RWPE2 (cell line): ENCODE results near the gene ADGRG6.

Source experiments
- ATAC-seq: fragments of 200-7000 bp; cut with Tn5 transposase; 3 replicates; pipeline ENCODE4 v1.9.1; 2021; ENCODE audit warnings: low read depth
- DNase-seq: peaks from one replicate; pipeline ENCODE4 v3.0.0-alpha.2; 2020; ENCODE audit warnings: low spot score
- H3K27ac ChIP-seq: fragments of 450-650 bp; 2 replicates; pipeline ENCODE4 v1.5.1; 2017; ENCODE audit warnings: mild to moderate bottlenecking; ENCODE audit not compliant: poor library complexity, severe bottlenecking
- H3K27me3 ChIP-seq: fragments of 250-450 bp; sonication (Bioruptor Pico); 2 replicates; pipeline ENCODE4 v1.5.1; 2021; ENCODE audit warnings: mild to moderate bottlenecking, moderate library complexity; ENCODE audit not compliant: insufficient read depth, poor library complexity, severe bottlenecking
- H3K36me3 ChIP-seq: fragments of 250-450 bp; sonication (Bioruptor Pico); 2 replicates; pipeline ENCODE4 v1.5.1; 2020; ENCODE audit warnings: low read depth, mild to moderate bottlenecking, moderate library complexity
- H3K4me1 ChIP-seq: fragments of 250-450 bp; sonication (Bioruptor Pico); 2 replicates; pipeline ENCODE4 v1.5.1; 2021; ENCODE audit warnings: mild to moderate bottlenecking, moderate library complexity; ENCODE audit not compliant: insufficient read depth, poor library complexity, severe bottlenecking
- H3K4me3 ChIP-seq: fragments of 250-450 bp; sonication (Bioruptor Pico); 2 replicates; pipeline ENCODE4 v1.5.1; 2021; ENCODE audit warnings: mild to moderate bottlenecking, moderate library complexity; ENCODE audit not compliant: severe bottlenecking
- H3K9me3 ChIP-seq: fragments of 250-450 bp; sonication (Bioruptor Pico); 2 replicates; pipeline ENCODE4 v1.5.1; 2021; ENCODE audit warnings: mild to moderate bottlenecking, moderate library complexity; ENCODE audit not compliant: severe bottlenecking
- TF ChIP-seq, protein P1 (sequence below): fragments of 450-650 bp; IDR thresholded peaks from one replicate; pipeline ENCODE4 v1.5.1; 2017; ENCODE audit warnings: mild to moderate bottlenecking, moderate library complexity; ENCODE audit not compliant: poor library complexity, severe bottlenecking

The ADGRG6 gene

DNA sequence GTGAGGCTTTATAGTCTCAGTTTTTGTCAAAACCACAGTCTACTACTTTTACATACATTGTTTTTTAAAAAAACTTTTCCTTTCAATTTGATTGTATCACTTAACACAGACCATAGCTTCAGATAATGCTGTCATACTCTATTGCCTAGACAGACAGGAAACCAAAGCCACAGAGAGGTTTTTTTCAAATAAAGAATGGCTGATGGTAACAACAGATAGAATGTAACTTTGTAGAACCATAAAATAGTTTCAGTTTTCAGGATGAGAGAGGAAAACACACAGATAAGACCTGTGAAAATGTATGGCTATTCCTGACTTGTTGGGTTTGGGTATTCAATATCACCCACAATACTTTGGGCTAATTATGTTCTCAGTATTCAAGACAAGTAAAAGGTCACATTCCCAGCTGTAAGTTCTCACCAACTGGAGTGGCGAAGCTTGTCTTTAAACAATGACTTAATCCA, 94.0 kb downstream of the ADGRG6 start:
- Histone ChIP-seq H3K4me3 (no peak overlapping the region), H3K4me1 (no peaks in the 10 kb centered on the region), H3K36me3 (peaks cover 93% of the 10 kb centered on the region), H3K27ac (no peak overlapping the region), H3K27me3 (no peaks in the 10 kb centered on the region), H3K9me3 (no peaks in the 10 kb centered on the region)
- no peak for ATAC-seq
- no peak for DNase-seq
- TF ChIP-seq, protein P1, sequence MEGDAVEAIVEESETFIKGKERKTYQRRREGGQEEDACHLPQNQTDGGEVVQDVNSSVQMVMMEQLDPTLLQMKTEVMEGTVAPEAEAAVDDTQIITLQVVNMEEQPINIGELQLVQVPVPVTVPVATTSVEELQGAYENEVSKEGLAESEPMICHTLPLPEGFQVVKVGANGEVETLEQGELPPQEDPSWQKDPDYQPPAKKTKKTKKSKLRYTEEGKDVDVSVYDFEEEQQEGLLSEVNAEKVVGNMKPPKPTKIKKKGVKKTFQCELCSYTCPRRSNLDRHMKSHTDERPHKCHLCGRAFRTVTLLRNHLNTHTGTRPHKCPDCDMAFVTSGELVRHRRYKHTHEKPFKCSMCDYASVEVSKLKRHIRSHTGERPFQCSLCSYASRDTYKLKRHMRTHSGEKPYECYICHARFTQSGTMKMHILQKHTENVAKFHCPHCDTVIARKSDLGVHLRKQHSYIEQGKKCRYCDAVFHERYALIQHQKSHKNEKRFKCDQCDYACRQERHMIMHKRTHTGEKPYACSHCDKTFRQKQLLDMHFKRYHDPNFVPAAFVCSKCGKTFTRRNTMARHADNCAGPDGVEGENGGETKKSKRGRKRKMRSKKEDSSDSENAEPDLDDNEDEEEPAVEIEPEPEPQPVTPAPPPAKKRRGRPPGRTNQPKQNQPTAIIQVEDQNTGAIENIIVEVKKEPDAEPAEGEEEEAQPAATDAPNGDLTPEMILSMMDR: no peak

DNA sequence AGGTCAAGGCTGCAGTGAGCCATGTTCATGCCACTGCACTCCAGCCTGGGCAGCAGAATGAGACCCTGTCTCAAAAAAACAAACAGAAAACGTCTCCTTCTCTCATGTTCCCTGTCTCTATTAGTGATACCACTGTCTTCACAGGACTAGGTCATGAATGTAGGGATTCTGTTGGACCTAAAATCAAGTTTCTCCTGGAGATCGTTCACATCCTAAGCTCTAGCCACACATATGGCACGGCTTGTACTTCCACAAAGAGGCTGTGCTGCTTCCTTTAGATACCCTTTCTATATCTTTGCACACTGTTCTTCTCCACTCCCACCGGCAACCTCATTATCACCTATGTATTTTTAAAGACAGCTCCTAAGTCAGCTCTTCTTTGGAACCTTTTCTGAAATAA, 96.5 kb downstream of the ADGRG6 start:
- Histone ChIP-seq H3K4me1 (no peaks in the 10 kb centered on the region), H3K4me3 (no peak overlapping the region), H3K36me3 (peaks cover 95% of the 10 kb centered on the region), H3K9me3 (no peaks in the 10 kb centered on the region), H3K27me3 (no peaks in the 10 kb centered on the region), H3K27ac (no peak overlapping the region)
- TF ChIP-seq, protein P1: no peak
- no peak for ATAC-seq
- DNase-seq: no peak

DNA sequence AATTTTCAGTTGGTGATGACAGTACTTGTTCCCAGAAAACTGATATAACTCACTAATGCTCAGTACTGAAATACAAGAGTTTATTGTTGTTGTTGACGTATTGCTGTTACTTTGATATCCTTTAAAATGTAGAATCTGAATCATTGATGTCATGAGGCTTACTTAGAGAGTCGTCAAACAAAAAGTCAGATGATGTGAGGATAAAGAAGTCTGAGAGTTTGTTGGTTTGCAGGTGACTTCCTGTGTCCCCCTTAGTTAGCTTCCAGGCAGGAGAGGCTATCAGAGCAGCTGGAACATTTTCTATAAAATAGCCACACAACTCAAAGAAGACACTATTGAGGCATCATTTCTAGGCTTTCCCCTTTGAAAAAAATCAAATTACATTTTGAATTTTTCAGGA, 97.9 kb downstream of the ADGRG6 start:
- no peak overlapping the region for H3K4me3 ChIP-seq
- ATAC-seq (no peak), DNase-seq (no peak)
- TF ChIP-seq, protein P1: no peak
- H3K4me1 ChIP-seq: no peaks in the 10 kb centered on the region
- no peaks in the 10 kb centered on the region for H3K27me3 ChIP-seq
- peaks cover 91% of the 10 kb centered on the region for H3K36me3 ChIP-seq
- H3K27ac ChIP-seq: no peak overlapping the region
- H3K9me3 ChIP-seq: no peaks in the 10 kb centered on the region

DNA sequence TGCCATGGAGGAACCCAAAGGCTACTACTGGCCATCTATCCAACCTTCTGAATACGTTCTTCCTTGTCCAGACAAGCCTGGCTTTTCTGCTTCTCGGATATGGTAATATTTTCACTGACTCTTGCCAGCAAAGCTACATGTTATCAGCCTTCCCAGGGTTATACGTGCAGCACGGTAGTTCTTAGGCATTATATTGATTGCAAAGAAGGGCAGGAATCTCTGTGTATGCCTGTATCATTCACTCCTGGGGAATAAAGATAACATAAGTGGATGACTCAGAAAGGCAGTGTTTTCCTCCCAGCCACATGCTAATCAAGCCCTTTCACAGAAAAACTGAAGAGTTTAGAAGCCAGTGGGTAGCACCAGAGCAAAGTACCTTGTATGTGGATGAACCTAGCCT, 98.7 kb downstream of the ADGRG6 start:
- Histone ChIP-seq H3K4me3 (no peak overlapping the region), H3K27ac (no peak overlapping the region), H3K36me3 (peaks cover 92% of the 10 kb centered on the region), H3K27me3 (no peaks in the 10 kb centered on the region), H3K9me3 (no peaks in the 10 kb centered on the region), H3K4me1 (no peaks in the 10 kb centered on the region)
- ATAC-seq (no peak), DNase-seq (no peak)
- TF ChIP-seq, protein P1: no peak

DNA sequence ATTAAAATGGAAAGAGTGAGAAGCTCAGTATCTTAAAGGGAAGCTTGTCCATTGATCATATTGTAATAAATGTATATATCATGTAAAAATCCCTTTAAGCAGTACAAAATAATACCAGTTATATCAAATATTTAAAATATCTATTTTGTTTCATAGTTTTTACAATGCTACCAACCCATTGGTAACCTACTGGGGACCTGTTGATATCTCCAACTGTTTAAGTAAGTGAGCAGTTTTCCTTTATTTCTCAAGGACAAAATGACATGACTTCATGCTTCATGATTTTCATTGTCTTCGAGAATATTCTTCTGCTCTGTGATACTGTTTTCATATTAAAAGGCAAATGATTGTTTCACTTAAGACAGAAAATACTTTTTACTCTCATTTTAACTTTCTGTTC, 100.0 kb downstream of the ADGRG6 start:
- ATAC-seq: no peak
- TF ChIP-seq, protein P1: no peak

More for the DNA sequence above, 100.0 kb downstream of the ADGRG6 start:
- Histone ChIP-seq H3K27ac (no peak overlapping the region), H3K36me3 (peaks cover 90% of the 10 kb centered on the region), H3K9me3 (no peaks in the 10 kb centered on the region), H3K27me3 (no peaks in the 10 kb centered on the region), H3K4me1 (no peaks in the 10 kb centered on the region), H3K4me3 (no peak overlapping the region)
- no peak for DNase-seq
